AG09309 (cell line): Measurements from ENCODE around the gene NOSTRIN.
A peak's percentile ranks its signal among the peaks of the same experiment; 100 is the strongest.

Source experiments
- DNase-seq: peaks from one replicate; pipeline ENCODE4 v3.0.0-alpha.2; 2010; ENCODE audit warnings: low read depth
- H3K4me3 ChIP-seq: 2 replicates; pipeline ENCODE4 v1.5.1; 2011; ENCODE audit warnings: mild to moderate bottlenecking, low read depth, low read length, moderate library complexity; ENCODE audit not compliant: control insufficient read depth
- CTCF ChIP-seq: IDR thresholded peaks from 2 replicates; pipeline ENCODE4 v1.5.1; 2011; ENCODE audit warnings: mild to moderate bottlenecking, low read depth, low read length, inconsistent platforms; ENCODE audit not compliant: insufficient read depth, control insufficient read depth; ENCODE audit errors: missing control alignments

The NOSTRIN gene

GRCh38 chr2:168801961-168802858, at the start of gene NOSTRIN:
NOSTRIN (plus strand) TSS chr2:168802637; CDS start chr2:168802647, 10 bp downstream.
- no peak for DNase-seq

GRCh38 chr2:168753765-168754329, 48.6 kb upstream of the NOSTRIN start:
- no peak for TF ChIP-seq CTCF
- no peak overlapping the region for H3K4me3 ChIP-seq
- no peak for DNase-seq

More at GRCh38 chr2:168801961-168802858, at the start of gene NOSTRIN:
- TF ChIP-seq CTCF: no peak
- no peak within 1 kb of the TSS for H3K4me3 ChIP-seq

GRCh38 chr2:168757223-168757622, 45.2 kb upstream of the NOSTRIN start:
- no peak overlapping the region for H3K4me3 ChIP-seq
- no peak for TF ChIP-seq CTCF
- no peak for DNase-seq

GRCh38 chr2:168758970-168759820, 43.2 kb upstream of the NOSTRIN start:
- TF ChIP-seq CTCF: peak; percentile 62
- no peak overlapping the region for H3K4me3 ChIP-seq
- DNase-seq: peak; percentile 31

GRCh38 chr2:168765401-168765800, 37.0 kb upstream of the NOSTRIN start:
- TF ChIP-seq CTCF: no peak

GRCh38 chr2:168766600-168766999, 35.8 kb upstream of the NOSTRIN start:
- TF ChIP-seq CTCF: no peak
- H3K4me3 ChIP-seq: no peak overlapping the region

More at GRCh38 chr2:168765401-168765800, 37.0 kb upstream of the NOSTRIN start:
- no peak overlapping the region for H3K4me3 ChIP-seq
- DNase-seq: no peak

More at GRCh38 chr2:168766600-168766999, 35.8 kb upstream of the NOSTRIN start:
- no peak for DNase-seq
